ENCODE measurements around the gene CA5A.

The CA5A gene

GRCh38 chr16:87968541-87968940 lies 32.2 kb upstream of the CA5A start:
- no peak for TF ChIP-seq CTCF (IDR thresholded peaks at IDR 0.05; ENCODE audit: control insufficient read depth, insufficient read depth, low read depth, low read length, missing control alignments)
- H3K4me3 ChIP-seq (ENCODE audit: control insufficient read depth, low read depth, low read length) = no peak overlapping the region
- DNase-seq (ENCODE audit: low read depth) = no peak

DNA sequence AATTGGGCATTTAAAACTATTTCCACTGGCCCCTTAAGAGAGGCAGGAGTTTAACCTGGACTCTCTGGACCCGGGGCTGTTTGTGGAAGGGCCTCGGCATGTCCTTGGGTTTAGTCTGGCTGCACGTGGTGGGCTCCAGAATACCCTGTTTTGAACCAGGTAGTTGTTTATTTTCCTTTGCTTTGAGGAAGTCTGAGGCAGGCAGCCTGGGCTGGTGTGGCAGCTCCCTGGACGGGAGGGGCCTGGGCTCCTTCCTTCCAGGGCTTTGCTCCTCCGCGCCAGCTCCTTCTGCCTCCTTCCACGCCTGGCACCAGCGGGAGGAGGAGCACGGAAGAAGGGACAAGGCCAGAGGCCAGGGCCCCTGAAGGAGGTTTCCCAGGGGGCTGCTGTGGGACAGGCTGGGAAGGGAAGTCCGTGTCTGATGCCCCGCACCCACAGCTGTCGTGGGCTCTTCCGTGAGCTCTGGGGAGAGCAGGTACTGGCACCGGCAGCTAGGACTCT lies 30.4 kb upstream of the CA5A start:
- H3K4me3 ChIP-seq (ENCODE audit: control insufficient read depth, low read depth, low read length) = no peak overlapping the region; the same call in 1 of the 2 replicates

DNA sequence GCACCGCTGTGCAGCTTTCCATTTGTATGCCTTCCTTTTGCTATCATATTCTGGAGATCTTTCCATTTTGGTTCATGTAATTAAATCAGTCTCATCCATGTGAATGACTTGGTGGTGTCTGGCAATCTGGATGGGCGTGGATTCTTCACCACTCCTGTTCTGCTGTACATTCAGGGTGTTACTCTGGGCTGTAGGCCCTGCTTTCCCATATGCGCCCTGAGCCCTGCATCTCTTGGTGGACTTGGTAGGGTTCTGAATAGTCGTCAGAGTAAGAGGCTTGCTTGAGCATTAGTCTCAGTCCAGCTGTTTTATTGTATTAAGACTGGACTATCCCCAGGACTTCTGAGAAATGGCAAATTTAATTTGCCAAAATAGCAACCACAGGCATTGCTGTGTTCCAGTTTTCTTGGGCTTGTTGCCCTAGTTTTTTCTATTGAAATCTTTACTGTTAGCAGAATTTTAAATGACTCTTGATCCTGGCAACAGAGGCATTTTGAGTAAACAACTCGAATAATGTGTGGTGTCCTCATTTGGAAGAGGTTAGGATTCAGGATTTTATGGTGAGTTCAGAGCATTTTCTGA lies 29.8 kb upstream of the CA5A start:
- TF ChIP-seq CTCF (IDR thresholded peaks at IDR 0.05; ENCODE audit: control insufficient read depth, insufficient read depth, low read depth, low read length, missing control alignments) = no peak
- no peak for DNase-seq (ENCODE audit: low read depth)
- no peak overlapping the region for H3K4me3 ChIP-seq (ENCODE audit: control insufficient read depth, low read depth, low read length)

More for the DNA sequence above, 30.4 kb upstream of the CA5A start:
- no peak for TF ChIP-seq CTCF (IDR thresholded peaks at IDR 0.05; ENCODE audit: control insufficient read depth, insufficient read depth, low read depth, low read length, missing control alignments)
- DNase-seq (ENCODE audit: low read depth) = no peak

DNA sequence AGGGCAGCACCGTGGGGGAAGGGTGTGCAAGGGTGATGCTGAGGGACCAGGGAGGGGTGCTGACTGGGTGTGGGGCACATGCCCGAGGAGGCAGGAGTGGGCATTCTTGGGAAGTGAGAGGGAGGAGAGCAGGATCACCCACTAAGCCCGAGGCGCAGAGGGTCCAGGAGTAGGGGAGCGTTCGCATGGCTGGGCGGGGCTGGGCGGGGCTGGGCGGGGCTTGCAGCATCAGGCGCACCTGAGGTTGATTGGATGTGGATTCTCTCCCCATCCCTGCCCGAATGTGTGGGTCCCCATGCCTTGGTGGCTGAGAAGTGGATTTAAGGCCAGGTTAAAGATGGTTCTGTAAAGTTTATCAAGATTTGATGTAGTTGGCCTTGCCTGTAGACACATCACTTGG lies 29.1 kb upstream of the CA5A start:
- H3K4me3 ChIP-seq (ENCODE audit: control insufficient read depth, low read depth, low read length) = no peak overlapping the region
- no peak for DNase-seq (ENCODE audit: low read depth)
- TF ChIP-seq CTCF (IDR thresholded peaks at IDR 0.05; ENCODE audit: control insufficient read depth, insufficient read depth, low read depth, low read length, missing control alignments) = no peak

- no peak for DNase-seq (ENCODE audit: low read depth)
- TF ChIP-seq CTCF (IDR thresholded peaks at IDR 0.05; ENCODE audit: control insufficient read depth, insufficient read depth, low read depth, low read length, missing control alignments) = no peak
- H3K4me3 ChIP-seq (ENCODE audit: control insufficient read depth, low read depth, low read length) = no peak overlapping the region
These were observed 27.8 kb upstream of the CA5A start for GRCh38 chr16:87964049-87964659.

- TF ChIP-seq CTCF (IDR thresholded peaks at IDR 0.05; ENCODE audit: control insufficient read depth, insufficient read depth, low read depth, low read length, missing control alignments) = no peak
- no peak for DNase-seq (ENCODE audit: low read depth)
- no peak overlapping the region for H3K4me3 ChIP-seq (ENCODE audit: control insufficient read depth, low read depth, low read length)
These were observed 27.1 kb upstream of the CA5A start for GRCh38 chr16:87963400-87963799.

Measured in AG09309 (cell line).